ENCODE results near the gene FRMPD4.
A peak's percentile ranks its signal among the peaks of the same experiment; 100 is the strongest.

FRMPD4 gene

GRCh38 chrX:12701628-12702027, 563.4 kb downstream of the FRMPD4 start:
- peak; percentile 64 for TF ChIP-seq CTCF (conservative IDR thresholded peaks at IDR 0.05; ENCODE audit: low read depth, low read length)
- no peak overlapping the region for H3K4me3 ChIP-seq (ENCODE audit: low read length)
- no peak for DNase-seq (ENCODE audit: low read depth)

- no peak overlapping the region for H3K4me3 ChIP-seq (ENCODE audit: low read length)
- peak; percentile 55 for TF ChIP-seq CTCF (conservative IDR thresholded peaks at IDR 0.05; ENCODE audit: low read depth, low read length)
- DNase-seq (ENCODE audit: low read depth), result no peak
Observed at GRCh38 chrX:12702509-12703091, 564.3 kb downstream of the FRMPD4 start.

GRCh38 chrX:12704706-12705105, 566.4 kb downstream of the FRMPD4 start:
- H3K4me3 ChIP-seq (ENCODE audit: low read length), result no peak overlapping the region
- TF ChIP-seq CTCF (conservative IDR thresholded peaks at IDR 0.05; ENCODE audit: low read depth, low read length), result no peak
- DNase-seq (ENCODE audit: low read depth), result no peak

- H3K4me3 ChIP-seq (ENCODE audit: low read length), result no peak overlapping the region
- TF ChIP-seq CTCF (conservative IDR thresholded peaks at IDR 0.05; ENCODE audit: low read depth, low read length), result no peak
- no peak for DNase-seq (ENCODE audit: low read depth)
Observed at GRCh38 chrX:12709047-12709446, 570.8 kb downstream of the FRMPD4 start.

GRCh38 chrX:12711435-12712040, 573.3 kb downstream of the FRMPD4 start:
- TF ChIP-seq CTCF (conservative IDR thresholded peaks at IDR 0.05; ENCODE audit: low read depth, low read length), result no peak
- DNase-seq (ENCODE audit: low read depth), result no peak
- H3K4me3 ChIP-seq (ENCODE audit: low read length), result no peak overlapping the region

GRCh38 chrX:12716574-12716973, 578.3 kb downstream of the FRMPD4 start:
- no peak for TF ChIP-seq CTCF (conservative IDR thresholded peaks at IDR 0.05; ENCODE audit: low read depth, low read length)
- DNase-seq (ENCODE audit: low read depth), result no peak
- no peak overlapping the region for H3K4me3 ChIP-seq (ENCODE audit: low read length)

GRCh38 chrX:12719837-12720236, 581.6 kb downstream of the FRMPD4 start:
- no peak for TF ChIP-seq CTCF (conservative IDR thresholded peaks at IDR 0.05; ENCODE audit: low read depth, low read length)
- DNase-seq (ENCODE audit: low read depth), result no peak
- no peak overlapping the region for H3K4me3 ChIP-seq (ENCODE audit: low read length)

Data from retinal pigment epithelial cell (primary cell).